Hepatocyte (in vitro differentiated cells): ENCODE results near the gene ENTPD3.

Experiments used
- CTCF ChIP-seq: fragments of 200-600 bp; sonication (generic); IDR thresholded peaks from 2 replicates; pipeline ENCODE4 v1.5.1; 2016; ENCODE audit warnings: antibody characterized with exemption, mild to moderate bottlenecking; ENCODE audit not compliant: poor library complexity
- EZH2 ChIP-seq: fragments of 200-600 bp; sonication (generic); IDR thresholded peaks from 2 replicates; pipeline ENCODE4 v1.6.1; 2016; ENCODE audit warnings: antibody characterized with exemption, mild to moderate bottlenecking, borderline replicate concordance

GRCh38 chr3:40452876-40453730, 66.1 kb downstream of the ENTPD3 start:
- TF ChIP-seq CTCF (no peak), EZH2 (no peak)
